GM21737 (cell line): ENCODE results near the gene CDC25B.
A peak's percentile ranks its signal among the peaks of the same experiment; 100 is the strongest.

ENCODE experiments used
- ATAC-seq: cut with Tn5 transposase; IDR thresholded peaks from one replicate; pipeline ENCODE4 v1.9.1; 2021; ENCODE audit warnings: mild to moderate bottlenecking, moderate library complexity; ENCODE audit not compliant: unreplicated experiment

CDC25B gene

DNA sequence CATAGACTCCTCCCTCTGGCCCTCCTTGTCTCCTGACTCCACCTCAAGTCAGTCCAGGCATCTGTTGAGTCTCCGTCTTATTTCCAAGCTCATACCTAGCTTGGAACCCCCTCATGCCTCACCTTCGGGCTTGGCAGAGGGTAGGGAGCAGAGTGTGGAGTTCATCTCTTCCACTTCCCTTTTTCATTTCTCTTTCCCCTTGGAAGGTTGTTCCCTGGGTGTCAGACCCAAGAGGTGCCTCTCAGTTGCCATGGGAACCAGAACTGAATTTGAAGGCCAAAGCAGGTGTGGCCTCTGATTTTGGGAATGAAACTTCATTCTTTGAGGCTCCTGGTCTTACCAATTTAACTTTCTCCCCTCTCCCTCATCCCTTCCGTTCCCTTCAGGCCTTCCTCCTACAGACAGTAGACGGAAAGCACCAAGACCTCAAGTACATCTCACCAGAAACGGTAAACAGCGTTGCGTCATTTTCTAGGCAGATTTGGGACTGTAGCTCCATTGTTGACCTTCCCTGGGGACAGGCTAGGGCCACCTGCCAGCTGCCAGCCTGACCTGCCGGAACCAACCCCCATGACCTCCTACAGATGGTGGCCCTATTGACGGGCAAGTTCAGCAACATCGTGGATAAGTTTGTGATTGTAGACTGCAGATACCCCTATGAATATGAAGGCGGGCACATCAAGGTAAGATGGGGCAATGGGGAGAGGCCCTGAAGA, 6.6 kb downstream of the CDC25B start:
- ATAC-seq = no peak

DNA sequence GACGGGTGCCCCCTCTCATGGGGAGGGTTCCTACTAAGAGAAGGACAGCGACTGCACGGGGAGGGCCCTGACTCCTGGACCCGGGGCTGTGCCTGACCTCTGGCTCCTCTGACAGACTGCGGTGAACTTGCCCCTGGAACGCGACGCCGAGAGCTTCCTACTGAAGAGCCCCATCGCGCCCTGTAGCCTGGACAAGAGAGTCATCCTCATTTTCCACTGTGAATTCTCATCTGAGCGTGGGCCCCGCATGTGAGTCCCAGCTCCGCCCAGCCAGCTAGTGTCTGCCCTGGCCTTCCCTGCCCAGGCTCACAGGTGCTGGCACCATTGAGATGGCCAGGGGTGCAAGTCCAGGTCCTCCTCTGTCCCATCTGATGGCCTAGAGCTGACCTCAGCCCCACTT, 7.2 kb downstream of the CDC25B start:
- ATAC-seq = no peak

DNA sequence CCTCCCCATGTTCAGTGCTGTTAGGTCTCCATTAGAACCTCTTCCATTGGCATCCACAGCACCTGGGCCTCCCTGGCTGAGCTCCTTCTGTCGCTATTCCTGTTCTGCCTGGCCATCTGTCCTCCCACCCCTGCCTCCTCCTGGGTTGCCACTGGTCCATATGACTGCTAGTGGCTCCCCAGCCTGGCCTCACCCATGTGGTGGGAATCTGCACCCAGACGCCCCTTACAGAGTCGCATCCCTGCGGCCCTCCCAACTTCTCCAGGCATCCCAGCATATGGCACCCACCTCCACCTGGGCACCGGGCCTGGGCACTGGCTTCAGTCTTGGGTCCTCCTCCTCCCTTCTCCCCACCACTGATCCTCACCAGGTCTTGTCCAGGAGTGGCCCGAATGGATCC, 7.7 kb downstream of the CDC25B start:
- no peak for ATAC-seq

DNA sequence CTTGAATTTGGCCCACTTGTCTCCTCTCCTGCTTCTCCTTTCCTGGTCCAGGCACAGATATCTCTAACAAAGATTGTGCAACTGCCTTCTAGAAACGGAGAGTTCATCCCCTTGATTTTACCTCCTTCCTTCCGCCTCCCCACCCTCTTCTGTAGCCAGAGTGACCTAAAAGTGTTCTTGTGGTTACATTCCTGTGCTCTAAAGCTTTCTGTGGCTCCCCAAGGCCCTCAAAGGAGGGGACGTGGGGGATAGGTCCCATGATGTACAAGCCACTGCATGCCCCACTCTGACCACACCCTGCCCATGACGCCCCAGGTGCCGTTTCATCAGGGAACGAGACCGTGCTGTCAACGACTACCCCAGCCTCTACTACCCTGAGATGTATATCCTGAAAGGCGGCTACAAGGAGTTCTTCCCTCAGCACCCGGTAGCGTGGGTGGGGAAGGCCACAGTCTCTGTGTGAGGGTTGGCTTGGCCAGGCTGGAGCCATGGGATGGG, 8.2 kb downstream of the CDC25B start:
- no peak for ATAC-seq

DNA sequence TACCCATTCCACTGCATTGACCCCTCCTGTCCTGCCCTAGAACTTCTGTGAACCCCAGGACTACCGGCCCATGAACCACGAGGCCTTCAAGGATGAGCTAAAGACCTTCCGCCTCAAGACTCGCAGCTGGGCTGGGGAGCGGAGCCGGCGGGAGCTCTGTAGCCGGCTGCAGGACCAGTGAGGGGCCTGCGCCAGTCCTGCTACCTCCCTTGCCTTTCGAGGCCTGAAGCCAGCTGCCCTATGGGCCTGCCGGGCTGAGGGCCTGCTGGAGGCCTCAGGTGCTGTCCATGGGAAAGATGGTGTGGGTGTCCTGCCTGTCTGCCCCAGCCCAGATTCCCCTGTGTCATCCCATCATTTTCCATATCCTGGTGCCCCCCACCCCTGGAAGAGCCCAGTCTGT, 8.7 kb downstream of the CDC25B start:
- no peak for ATAC-seq

DNA sequence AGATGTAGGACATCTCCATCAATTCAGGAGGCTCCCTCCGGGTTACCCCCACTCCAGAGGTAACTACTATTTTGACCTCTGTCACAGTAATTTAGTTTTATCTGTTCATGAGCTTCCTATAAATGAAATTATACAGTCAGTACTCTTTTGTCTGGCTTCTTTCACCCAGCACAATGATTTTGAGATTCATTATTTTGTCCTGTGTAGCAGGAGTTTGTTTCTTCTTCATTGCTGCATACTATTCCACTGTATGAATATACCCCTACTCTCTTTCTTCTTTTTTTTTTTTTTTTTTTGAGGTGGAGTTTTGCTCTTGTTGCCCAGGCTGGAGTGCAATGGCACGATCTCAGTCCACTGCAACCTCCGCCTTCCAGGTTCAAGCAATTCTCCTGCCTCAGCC, 12.4 kb downstream of the CDC25B start:
- no peak for ATAC-seq

DNA sequence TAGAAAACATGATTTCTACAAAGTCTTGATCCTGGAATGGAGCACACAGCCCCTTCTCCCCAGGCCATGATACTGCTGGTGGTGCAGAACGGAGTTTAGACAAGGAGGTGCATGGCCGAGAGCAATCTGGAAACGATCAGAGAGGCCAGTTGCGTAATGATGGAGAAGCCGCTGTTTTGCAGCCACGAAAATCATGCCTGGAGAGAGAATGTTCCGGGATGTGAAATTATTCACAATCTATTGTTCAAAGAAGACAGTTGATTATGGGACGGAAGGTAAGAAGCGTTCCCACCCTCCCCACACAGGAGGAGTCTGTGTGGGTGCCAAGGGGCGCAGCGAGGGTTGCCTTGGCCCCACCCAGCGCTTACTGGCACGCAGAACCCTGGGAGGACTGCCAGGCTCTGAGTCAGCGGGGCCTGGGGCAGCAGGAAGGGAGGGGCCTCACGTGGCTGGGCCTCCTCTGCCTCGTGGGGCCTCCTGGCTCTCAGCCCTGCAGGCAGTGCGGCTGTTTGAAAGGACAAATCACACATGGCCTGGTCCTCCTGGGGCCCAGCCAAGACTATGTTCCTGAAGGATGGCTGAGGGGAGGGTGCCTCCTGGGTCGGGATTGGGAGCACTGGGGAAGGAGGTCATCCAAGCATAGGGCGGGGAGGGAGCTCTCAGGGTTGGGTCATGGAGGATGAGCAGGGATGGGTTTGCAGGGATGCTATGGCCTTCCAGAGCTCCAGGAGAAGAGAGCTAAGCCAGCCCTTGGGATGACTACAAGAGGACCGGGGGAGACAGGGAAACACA, 15.6 kb downstream of the CDC25B start:
- no peak for ATAC-seq

DNA sequence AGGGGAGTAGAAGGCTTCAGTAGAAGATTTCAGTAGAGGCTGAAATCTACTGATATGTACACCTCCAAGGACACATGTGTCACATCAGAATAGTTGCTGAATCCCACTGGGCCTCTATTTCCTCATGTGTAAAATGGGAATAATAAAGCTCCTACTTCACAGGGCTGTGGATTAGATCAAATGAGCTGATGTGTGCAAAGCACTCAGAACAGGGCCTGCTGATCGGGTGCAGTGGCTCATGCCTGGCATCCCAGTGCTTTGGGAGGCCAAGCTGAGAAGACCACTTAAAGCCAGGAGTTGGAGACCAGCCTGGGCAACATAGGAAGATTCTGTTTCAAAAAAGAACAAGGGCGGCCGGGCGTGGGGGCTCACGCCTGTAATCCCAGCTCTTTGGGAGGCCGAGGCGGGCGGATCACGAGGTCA, 16.2 kb downstream of the CDC25B start:
- no peak for ATAC-seq

DNA sequence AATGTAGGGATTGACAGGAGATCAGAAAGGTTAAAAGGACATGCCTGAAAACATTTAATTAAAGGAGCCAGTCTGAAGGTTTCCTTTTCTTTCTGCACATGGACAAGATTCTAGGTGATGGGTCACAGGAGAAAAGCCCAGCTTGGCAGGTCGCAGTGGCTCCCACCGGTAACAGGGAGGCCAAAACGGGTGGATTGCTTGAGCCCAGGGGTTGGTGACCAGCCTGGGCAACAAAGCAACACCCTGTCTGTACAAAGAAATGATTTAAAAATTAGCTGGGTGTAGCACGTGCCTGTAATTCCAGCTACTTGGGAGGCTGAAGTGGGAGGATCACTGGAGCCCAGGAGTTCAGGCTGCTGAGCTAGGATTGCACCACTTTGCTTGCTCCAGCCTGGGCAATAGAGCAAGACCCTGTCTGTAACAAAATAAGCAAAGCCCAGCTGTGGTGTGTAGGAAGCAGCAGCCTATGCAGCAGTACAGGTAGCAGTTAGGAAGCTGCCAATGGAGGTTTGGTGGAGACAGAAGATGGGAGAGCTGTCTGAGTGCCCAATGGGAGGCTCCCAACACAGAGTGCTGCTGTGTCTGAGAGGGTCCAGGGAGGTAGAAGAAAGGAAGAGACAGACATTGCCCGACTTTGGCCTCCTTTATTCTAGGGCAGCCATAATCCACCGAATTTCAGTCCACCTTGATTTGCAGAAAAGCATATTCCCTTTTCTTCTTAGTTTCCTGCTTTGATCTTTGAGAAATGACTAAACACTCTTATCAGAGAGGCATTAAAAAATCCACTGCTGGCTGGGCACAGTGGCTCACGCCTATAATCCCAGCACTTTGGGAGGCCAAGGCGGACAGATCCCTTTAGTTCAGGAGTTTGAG, 17.1 kb downstream of the CDC25B start:
- no peak for ATAC-seq

DNA sequence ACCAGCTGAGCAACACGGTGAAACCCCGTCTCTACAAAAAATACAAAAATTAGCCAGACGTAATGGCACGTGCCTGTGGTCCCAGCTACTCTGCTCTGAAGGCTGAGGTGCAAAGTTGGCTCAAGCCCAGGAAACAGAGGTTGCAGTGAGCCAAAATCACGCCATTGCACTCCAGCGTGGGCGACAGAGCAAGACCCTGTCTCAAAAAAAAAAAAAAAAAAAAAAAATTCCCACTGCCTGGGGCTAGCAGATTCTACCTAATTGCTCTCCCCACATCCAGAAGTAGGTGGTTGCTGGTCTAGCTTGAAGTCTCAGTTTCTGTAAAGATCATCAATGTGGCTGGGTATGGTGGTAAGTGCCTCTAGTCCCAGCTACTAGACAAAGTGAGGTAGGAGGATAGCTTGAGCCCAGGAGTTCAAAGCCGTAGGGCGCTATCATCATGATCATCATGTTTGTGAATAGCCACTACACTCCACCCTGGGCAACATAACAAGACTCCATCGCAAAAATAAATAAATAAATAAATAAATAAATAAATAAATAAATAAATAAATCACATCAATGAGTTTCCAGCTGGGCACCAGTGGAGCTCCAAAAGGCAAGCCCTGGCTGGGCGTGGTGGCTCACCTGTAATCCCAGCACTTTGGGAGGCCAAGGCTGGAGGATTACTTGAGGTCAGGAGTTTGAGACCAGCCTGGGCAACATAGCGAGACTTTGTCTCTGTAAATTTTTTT, 17.9 kb downstream of the CDC25B start:
- no peak for ATAC-seq

DNA sequence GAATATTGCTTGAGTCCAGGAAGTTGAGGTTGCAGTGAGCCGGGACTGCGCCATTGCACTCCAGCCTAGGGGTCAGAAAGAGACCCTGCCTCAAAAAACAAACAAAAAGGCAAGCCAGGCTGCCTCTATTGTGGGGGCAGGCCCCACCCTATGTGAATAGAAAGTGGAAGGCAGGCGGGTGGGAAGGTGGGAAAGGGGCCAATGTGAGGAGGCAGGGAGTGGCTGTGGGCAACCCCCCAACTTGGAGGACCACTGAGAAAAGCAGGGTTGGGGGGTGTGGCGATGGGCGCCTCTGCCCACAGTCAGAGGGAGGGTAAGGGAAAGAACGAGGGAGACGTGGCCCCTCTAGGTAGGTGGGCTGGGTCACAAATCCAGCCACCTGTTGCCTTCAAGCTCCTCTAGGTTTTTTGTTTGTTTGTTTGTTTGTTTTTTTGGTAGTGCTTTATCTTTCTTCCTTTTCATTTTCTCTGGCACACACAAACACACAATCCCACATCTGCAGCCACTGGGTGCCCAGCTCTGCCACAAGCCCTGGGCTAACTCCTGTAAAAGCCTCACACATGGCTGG, 18.9 kb downstream of the CDC25B start:
- ATAC-seq = no peak

DNA sequence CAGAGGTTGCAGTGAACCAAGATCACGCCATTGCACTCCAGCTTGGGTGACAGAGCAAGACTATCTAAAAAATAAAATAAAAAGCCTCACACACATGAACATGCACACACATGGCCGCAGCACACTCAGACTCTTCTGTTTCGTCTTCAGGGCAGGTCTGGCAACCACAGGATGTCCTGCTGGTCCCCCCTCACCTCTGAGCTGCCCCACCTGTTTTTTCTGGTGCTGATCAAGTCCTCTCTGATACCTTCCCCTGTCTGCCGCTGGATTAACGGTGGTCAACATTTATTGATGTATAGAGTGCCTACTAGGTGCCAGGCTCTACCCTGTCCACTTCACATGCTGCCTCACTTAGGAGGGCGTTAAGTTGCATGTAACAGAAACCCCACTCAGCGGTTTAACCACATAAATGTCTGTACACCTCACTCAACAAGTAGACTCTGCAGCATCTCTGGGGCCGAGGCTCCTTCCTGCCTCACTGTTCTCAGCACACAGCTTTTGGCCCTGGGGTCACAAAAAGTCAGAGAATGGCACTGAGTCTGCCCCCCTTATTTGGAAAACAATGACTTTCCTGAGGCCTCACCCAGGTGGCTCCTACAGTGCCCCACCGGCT, 19.7 kb downstream of the CDC25B start:
- ATAC-seq = no peak

DNA sequence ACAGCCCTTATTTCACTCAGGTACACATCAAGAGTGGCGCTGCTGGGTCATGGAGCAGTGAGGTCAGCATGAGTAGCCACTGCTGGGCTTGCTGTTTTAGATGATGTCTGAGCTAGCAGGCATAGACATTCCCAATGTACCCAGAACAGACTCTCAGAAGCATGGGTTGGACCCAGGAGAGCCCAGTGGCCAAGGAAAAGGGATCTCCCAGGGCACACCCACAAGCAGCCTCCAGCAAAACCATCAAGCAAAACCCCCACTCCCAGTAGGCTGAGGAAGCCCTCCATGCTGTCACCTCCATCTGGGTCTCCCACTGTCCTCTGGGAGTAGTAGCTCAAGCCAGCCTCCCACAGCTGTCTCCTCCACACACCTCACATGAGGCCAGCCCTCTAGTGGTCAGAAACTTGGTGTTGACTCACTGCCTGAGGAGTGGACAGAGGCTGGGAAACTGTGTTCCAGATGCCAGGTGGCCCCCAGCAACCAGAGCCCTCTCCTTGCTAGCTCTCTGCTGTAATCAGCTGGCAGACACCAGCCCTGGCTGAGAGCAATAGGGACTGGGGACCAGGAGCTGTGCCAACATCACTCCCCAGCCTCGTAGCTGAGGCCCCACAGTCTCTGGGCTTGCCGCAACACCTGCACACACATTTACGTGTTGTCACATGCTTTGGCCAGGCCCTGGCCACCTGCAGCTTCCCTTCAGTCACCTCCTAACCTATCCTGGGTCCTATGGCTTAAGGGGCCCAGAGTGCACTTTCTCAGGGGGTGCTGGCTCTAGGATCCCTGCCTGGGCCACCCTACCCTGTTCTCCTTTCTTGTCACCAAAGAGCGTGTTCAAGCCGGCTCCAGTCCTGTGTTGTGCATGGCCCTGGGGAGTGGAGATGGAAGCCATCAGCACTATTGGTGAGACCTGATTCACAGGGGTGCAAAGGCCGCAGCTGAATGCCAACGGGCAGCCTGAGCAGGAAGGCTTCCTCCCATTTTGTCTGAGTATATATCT, 22.3 kb downstream of the CDC25B start:
- no peak for ATAC-seq

DNA sequence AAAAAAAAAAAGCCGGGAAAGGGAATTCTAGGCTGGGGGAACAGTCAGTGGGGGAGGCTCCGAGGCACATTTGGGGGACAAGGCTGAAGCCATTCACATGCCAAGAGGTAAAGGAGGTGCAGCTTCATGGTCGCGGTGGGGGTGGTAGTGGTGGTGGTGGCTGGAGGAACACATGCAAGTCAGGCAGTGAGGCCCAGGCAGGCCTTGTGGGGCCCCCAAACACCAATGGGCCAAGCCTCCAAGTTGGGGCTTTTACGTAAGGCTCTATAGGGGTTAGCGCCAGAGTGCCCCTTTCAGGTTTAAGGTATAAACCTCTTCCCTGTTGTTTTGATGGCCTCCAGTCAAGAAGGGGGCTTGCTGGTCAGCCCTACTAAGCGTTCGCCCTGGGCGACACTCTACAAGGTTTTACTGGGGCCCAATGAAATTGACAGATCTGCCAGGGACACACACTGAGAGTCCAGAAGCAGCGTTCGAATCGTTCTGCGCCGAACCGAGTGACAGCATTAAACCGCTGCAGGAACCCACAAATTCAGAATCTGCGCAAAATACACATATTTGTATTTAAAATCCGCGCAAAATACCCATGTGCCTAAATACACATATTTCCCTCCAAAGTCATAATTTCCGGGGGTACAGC, 23.4 kb downstream of the CDC25B start:
- ATAC-seq = no peak

DNA sequence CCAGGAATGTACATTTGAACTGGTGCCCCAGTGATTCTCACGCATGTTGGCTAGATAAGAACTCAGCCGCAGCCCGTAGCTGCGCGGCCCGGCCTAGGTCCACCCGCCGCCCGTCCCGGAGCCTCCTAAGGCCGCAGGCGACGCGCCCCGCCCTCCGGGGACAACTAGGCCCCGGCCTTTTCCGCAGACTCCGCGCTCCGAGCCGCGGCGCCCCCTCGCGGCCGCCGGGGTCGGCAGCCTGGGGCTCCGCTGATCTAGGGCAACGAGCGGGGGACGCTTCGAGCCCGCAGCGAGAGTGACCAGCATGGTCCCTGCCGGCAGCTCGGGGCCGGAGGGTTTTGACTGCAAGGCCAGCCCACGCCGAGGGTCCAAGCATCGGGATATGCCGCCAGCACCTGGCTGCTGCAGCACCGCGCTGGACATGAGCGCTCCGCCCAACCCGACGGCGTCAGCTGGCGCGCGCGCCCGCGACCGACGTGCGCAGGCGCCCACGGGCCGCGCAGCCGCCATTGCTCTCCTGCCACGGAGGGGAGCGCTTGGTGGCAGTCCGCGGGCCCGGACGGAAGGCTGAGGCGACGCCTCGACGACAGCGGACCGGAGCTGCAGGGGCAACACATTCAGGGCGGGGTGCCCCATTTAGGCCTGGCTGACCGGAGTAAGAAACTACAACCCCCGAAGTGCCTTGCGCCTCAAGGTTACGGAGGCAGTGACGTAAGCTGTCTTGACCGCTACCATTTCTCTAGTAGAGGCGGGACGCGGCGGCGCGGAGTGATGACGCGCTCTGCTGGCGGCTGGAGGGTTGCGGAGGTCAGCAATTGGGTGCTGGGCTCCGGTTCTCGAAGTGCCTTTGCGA, 24.2 kb downstream of the CDC25B start, which contains the start of gene AP5S1:
TSS of gene AP5S1 (plus strand) at position 500 of the 853 bp plus-strand sequence. CDS start 1,571 bp downstream, outside the sequence.
- peak; percentile 80 for ATAC-seq

DNA sequence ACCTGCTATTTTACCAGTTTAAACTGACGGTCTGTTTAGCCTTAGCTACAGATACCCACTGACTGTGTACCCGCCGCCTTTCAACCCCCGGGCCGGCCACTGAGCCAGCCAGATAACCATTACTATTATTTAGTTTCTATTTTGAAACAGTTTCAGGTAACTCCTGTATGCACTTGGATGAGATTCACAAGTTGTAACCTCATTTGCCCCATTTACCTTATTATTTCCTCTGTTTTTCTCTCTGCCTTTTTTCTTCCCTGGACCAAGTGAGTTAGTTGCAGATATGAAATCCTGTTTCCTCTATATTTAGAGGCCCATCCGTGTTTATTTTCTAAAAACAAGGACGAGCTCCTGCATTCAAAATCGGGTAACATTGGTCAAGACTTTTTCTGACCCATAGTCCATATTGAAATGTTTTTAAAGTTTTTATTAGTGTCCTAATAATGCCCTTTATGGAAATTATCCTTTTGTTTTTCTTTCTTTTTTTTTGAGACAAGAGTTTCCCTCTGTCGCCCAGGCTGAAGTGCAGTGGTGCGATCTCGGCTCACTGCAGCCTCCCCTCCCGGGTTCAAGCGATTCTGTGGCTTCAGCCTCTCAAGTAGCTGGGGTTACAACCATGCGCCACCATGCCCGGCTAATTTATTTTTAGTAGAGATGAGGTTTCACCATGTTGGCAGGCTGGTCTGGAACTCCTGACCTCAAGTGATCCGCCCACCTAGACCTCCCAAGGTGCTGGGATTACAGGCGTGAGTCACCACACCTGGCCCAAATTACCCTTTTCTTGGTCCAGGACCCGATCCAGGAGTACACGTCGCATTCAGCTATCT, 25.0 kb downstream of the CDC25B start:
- ATAC-seq = no peak
